GM23338 (cell line): ENCODE data around the gene DDX43. TPM values are rescaled to one million over a fixed set of nuclear protein-coding genes. Genes with fewer than 3 reads are reported as not detected.

Experiments
- ATAC-seq: fragments of 200-7000 bp; cut with Tn5 transposase; 3 replicates; pipeline ENCODE4 v1.9.1; 2020
- DNase-seq: peaks from one replicate; pipeline ENCODE4 v3.0.0-alpha.2; 2015; ENCODE audit warnings: low spot score
- H2AFZ ChIP-seq: fragments of 200-600 bp; sonication (generic); 2 replicates; pipeline ENCODE4 v1.8.0; 2016; ENCODE audit warnings: antibody characterized with exemption, mild to moderate bottlenecking, moderate library complexity
- H3F3A ChIP-seq: fragments of 200-600 bp; sonication (generic); replicated peaks from 2 replicates; pipeline ENCODE4 v1.8.0; 2017; ENCODE audit warnings: antibody characterized with exemption, mixed run types, low read depth
- H3K27ac ChIP-seq: fragments of 200-600 bp; sonication (generic); 2 replicates; pipeline ENCODE4 v1.6.1; 2016; ENCODE audit warnings: low read depth
- H3K27me3 ChIP-seq: fragments of 200-600 bp; sonication (generic); 2 replicates; pipeline ENCODE4 v1.8.0; 2016; ENCODE audit warnings: mild to moderate bottlenecking, mixed run types, moderate library complexity; ENCODE audit not compliant: insufficient read depth
- H3K36me3 ChIP-seq: fragments of 200-600 bp; sonication (generic); 2 replicates; pipeline ENCODE4 v1.8.0; 2016; ENCODE audit warnings: mild to moderate bottlenecking; ENCODE audit not compliant: insufficient read depth
- H3K4me1 ChIP-seq: fragments of 200-600 bp; sonication (generic); 2 replicates; pipeline ENCODE4 v1.8.0; 2016; ENCODE audit warnings: mild to moderate bottlenecking, moderate library complexity; ENCODE audit not compliant: insufficient read depth
- H3K4me2 ChIP-seq: fragments of 200-600 bp; sonication (generic); 2 replicates; pipeline ENCODE4 v1.7.1; 2017; ENCODE audit warnings: mixed run types
- H3K4me3 ChIP-seq: fragments of 200-600 bp; sonication (generic); 2 replicates; pipeline ENCODE4 v1.6.1; 2016; ENCODE audit warnings: mixed run types
- H3K79me2 ChIP-seq: fragments of 200-600 bp; sonication (generic); replicated peaks from 2 replicates; pipeline ENCODE4 v1.8.0; 2017; ENCODE audit warnings: mild to moderate bottlenecking; ENCODE audit not compliant: insufficient read depth
- H3K9me2 ChIP-seq: fragments of 200-600 bp; sonication (generic); 2 replicates; pipeline ENCODE4 v1.8.0; 2017; ENCODE audit not compliant: insufficient read depth
- H4K20me1 ChIP-seq: fragments of 200-600 bp; sonication (generic); replicated peaks from 2 replicates; pipeline ENCODE4 v1.8.0; 2017; ENCODE audit warnings: mild to moderate bottlenecking; ENCODE audit not compliant: insufficient read depth
- H3K27ac Mint-ChIP-seq: 2 replicates; pipeline ENCODE4 v1.8.0; 2020; ENCODE audit warnings: inconsistent platforms, mild to moderate bottlenecking, moderate library complexity, mixed read lengths
- H3K27me3 Mint-ChIP-seq: 3 replicates; pipeline ENCODE4 v1.8.0; 2022; ENCODE audit warnings: low read depth, mild to moderate bottlenecking, moderate library complexity, mixed read lengths, inconsistent platforms; ENCODE audit not compliant: insufficient read depth, poor library complexity
- H3K36me3 Mint-ChIP-seq: 3 replicates; pipeline ENCODE4 v1.8.0; 2021; ENCODE audit warnings: low read depth, mild to moderate bottlenecking, inconsistent platforms, moderate library complexity, mixed read lengths
- H3K4me1 Mint-ChIP-seq: 3 replicates; pipeline ENCODE4 v1.8.0; 2020; ENCODE audit warnings: mild to moderate bottlenecking, inconsistent platforms, mixed read lengths
- H3K4me3 Mint-ChIP-seq: 3 replicates; pipeline ENCODE4 v1.8.0; 2021; ENCODE audit warnings: moderate library complexity, mild to moderate bottlenecking, inconsistent platforms, mixed read lengths
- H3K9me3 Mint-ChIP-seq: 3 replicates; pipeline ENCODE4 v1.8.0; 2020; ENCODE audit warnings: moderate library complexity, mild to moderate bottlenecking, inconsistent platforms, mixed read lengths
- CREB1 ChIP-seq: fragments of 250-450 bp; sonication (Bioruptor Pico); IDR thresholded peaks from 2 replicates; pipeline ENCODE4 v1.5.0; 2020; ENCODE audit warnings: low read depth, mild to moderate bottlenecking, moderate library complexity
- EZH2 ChIP-seq: fragments of 200-600 bp; sonication (generic); IDR thresholded peaks from one replicate; pipeline ENCODE4 v1.8.0; 2017; ENCODE audit warnings: antibody characterized with exemption, mild to moderate bottlenecking, low read depth; ENCODE audit not compliant: unreplicated experiment
- EZH2phosphoT487 ChIP-seq: fragments of 200-600 bp; sonication (generic); IDR thresholded peaks from one replicate; pipeline ENCODE4 v1.8.1; 2018; ENCODE audit warnings: antibody characterized with exemption; ENCODE audit not compliant: unreplicated experiment
- JUNB ChIP-seq: IDR thresholded peaks from one replicate; pipeline ENCODE4 v1.6.1; 2016; ENCODE audit warnings: antibody characterized with exemption; ENCODE audit not compliant: unreplicated experiment
- NANOG ChIP-seq: IDR thresholded peaks from 2 replicates; pipeline ENCODE4 v1.6.1; 2016; ENCODE audit warnings: antibody characterized with exemption, borderline replicate concordance
- POLR2AphosphoS5 ChIP-seq: IDR thresholded peaks from 2 replicates; pipeline ENCODE4 v1.6.1; 2016; ENCODE audit warnings: antibody characterized with exemption, low read depth
- STAT1 ChIP-seq: IDR thresholded peaks from one replicate; pipeline ENCODE4 v1.6.1; 2016; ENCODE audit warnings: antibody characterized with exemption; ENCODE audit not compliant: unreplicated experiment
- ZNF114 ChIP-seq: fragments of 250-450 bp; sonication (Bioruptor Pico); IDR thresholded peaks from 2 replicates; pipeline ENCODE4 v1.5.0; 2020; ENCODE audit warnings: mild to moderate bottlenecking, moderate library complexity
- ZNF331 ChIP-seq: fragments of 250-450 bp; sonication (Bioruptor Pico); IDR thresholded peaks from 2 replicates; pipeline ENCODE4 v1.5.0; 2020; ENCODE audit warnings: low read depth, mild to moderate bottlenecking, moderate library complexity
- ZNF462 ChIP-seq: fragments of 250-450 bp; sonication (Bioruptor Pico); IDR thresholded peaks from 2 replicates; pipeline ENCODE4 v1.5.0; 2020; ENCODE audit warnings: mild to moderate bottlenecking, moderate library complexity
- polyA plus RNA-seq: library from polyadenylated mRNA; unstranded; fragments of >200 nt; fragmentation: Nextera tagmentation; extraction: Ambion mirVana; gene quantifications from 2 replicates; pipeline ENCODE4 v1.2.1, GENCODE V29; 2016
- total RNA-seq: library from RNA; depleted of rRNA; stranded (reverse); fragments of >200 nt; shearing (Covaris generic); gene quantifications from 2 replicates; pipeline ENCODE4 v1.2.3, GENCODE V29; 2014
- TF ChIP-seq, protein P1 (sequence below), 2 experiments: fragments of 200-600 bp in 1 of 2; sonication (generic) in 1 of 2; conservative IDR thresholded peaks; 2 replicates each; pipeline versions ENCODE4 v1.5.1 to v1.6.1; 2016 to 2017; ENCODE audit warnings: antibody characterized with exemption in 2 of 2, low read depth in 2 of 2, mild to moderate bottlenecking in 2 of 2, moderate library complexity in 1 of 2
- TF ChIP-seq, protein P2 (sequence below): IDR thresholded peaks from 2 replicates; pipeline ENCODE4 v1.6.1; 2016; ENCODE audit warnings: antibody characterized with exemption

Gene DDX43
- total and polyA plus RNA-seq, 2 experiments from 2014 or later = 0.49 to 0.60 TPM

GRCh38 chr6:73409395-73409794 lies 14.8 kb downstream of the DDX43 start (continued):
- no peak for TF ChIP-seq EZH2
- TF ChIP-seq NANOG = no peak
- no peak for TF ChIP-seq STAT1
- TF ChIP-seq, protein P1, sequence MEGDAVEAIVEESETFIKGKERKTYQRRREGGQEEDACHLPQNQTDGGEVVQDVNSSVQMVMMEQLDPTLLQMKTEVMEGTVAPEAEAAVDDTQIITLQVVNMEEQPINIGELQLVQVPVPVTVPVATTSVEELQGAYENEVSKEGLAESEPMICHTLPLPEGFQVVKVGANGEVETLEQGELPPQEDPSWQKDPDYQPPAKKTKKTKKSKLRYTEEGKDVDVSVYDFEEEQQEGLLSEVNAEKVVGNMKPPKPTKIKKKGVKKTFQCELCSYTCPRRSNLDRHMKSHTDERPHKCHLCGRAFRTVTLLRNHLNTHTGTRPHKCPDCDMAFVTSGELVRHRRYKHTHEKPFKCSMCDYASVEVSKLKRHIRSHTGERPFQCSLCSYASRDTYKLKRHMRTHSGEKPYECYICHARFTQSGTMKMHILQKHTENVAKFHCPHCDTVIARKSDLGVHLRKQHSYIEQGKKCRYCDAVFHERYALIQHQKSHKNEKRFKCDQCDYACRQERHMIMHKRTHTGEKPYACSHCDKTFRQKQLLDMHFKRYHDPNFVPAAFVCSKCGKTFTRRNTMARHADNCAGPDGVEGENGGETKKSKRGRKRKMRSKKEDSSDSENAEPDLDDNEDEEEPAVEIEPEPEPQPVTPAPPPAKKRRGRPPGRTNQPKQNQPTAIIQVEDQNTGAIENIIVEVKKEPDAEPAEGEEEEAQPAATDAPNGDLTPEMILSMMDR (conservative IDR thresholded peaks at IDR 0.05; ENCODE audit: low read depth in 2 of 2) = no peak
- TF ChIP-seq EZH2phosphoT487 = no peak
- TF ChIP-seq, protein P2, sequence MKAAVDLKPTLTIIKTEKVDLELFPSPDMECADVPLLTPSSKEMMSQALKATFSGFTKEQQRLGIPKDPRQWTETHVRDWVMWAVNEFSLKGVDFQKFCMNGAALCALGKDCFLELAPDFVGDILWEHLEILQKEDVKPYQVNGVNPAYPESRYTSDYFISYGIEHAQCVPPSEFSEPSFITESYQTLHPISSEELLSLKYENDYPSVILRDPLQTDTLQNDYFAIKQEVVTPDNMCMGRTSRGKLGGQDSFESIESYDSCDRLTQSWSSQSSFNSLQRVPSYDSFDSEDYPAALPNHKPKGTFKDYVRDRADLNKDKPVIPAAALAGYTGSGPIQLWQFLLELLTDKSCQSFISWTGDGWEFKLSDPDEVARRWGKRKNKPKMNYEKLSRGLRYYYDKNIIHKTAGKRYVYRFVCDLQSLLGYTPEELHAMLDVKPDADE = no peak
- TF ChIP-seq CREB1 = no peak

- H3K4me1 ChIP-seq = no peaks in the 10 kb centered on the region
- ATAC-seq = no peak
- DNase-seq = no peak
- 0 out of 2 replicates have a peak, but pooled peaks cover 3% of the 10 kb centered on the region for H3F3A ChIP-seq
- H3K9me3 Mint-ChIP-seq = no peaks in the 10 kb centered on the region
- H3K4me2 ChIP-seq = no peak overlapping the region
- no peaks in the 10 kb centered on the region for H3K27me3 Mint-ChIP-seq
- H3K9me2 ChIP-seq = no peaks in the 10 kb centered on the region
- no peak overlapping the region for H2AFZ ChIP-seq
- TF ChIP-seq ZNF462 (CRISPR knock-in tag) (no peak), CREB1 (no peak), EZH2 (no peak), ZNF331 (CRISPR knock-in tag) (no peak), POLR2AphosphoS5 (no peak), EZH2phosphoT487 (no peak), ZNF114 (CRISPR knock-in tag) (no peak), NANOG (no peak), STAT1 (no peak), JUNB (no peak)
- TF ChIP-seq, protein P2 = no peak
- TF ChIP-seq, protein P1 (conservative IDR thresholded peaks at IDR 0.05; ENCODE audit: low read depth in 2 of 2) = no peak
- H3K36me3 ChIP-seq = no peaks in the 10 kb centered on the region
- no peaks in the 10 kb centered on the region for H3K27me3 ChIP-seq
- H3K79me2 ChIP-seq = no peaks in the 10 kb centered on the region
- no peak overlapping the region for H3K27ac Mint-ChIP-seq
- H3K4me3 ChIP-seq = no peak overlapping the region
- H4K20me1 ChIP-seq = no peaks in the 10 kb centered on the region
- H3K27ac ChIP-seq = no peak overlapping the region
- no peaks in the 10 kb centered on the region for H3K4me1 Mint-ChIP-seq
- H3K4me3 Mint-ChIP-seq = no peak overlapping the region
- no peaks in the 10 kb centered on the region for H3K36me3 Mint-ChIP-seq
Observed at GRCh38 chr6:73413102-73413501, 18.5 kb downstream of the DDX43 start.
